ENCODE results near the gene FIG4.

DNA sequence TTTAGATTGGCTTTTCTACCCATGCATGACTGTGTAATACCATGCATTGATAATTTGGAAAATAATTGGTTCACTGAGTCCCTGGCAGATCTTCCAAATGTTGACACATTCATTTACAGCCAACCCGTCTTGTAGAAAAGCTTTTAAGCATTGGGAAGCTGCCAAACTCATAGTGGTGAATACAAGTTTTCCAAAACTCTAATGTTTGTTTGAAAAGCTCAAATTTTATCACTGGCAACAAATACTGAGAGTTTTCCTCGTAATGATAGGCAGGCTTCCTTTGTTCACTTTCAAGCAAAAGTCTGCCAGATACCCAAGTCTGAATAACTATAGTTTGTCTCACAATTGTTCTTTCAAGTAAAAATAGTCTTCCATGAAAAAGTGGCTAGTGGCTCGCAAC is 143.0 kb downstream of the FIG4 start:
- TF ChIP-seq, protein P1, sequence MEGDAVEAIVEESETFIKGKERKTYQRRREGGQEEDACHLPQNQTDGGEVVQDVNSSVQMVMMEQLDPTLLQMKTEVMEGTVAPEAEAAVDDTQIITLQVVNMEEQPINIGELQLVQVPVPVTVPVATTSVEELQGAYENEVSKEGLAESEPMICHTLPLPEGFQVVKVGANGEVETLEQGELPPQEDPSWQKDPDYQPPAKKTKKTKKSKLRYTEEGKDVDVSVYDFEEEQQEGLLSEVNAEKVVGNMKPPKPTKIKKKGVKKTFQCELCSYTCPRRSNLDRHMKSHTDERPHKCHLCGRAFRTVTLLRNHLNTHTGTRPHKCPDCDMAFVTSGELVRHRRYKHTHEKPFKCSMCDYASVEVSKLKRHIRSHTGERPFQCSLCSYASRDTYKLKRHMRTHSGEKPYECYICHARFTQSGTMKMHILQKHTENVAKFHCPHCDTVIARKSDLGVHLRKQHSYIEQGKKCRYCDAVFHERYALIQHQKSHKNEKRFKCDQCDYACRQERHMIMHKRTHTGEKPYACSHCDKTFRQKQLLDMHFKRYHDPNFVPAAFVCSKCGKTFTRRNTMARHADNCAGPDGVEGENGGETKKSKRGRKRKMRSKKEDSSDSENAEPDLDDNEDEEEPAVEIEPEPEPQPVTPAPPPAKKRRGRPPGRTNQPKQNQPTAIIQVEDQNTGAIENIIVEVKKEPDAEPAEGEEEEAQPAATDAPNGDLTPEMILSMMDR (IDR thresholded peaks at IDR 0.05): no peak
- no peak for TF ChIP-seq POLR2A (IDR thresholded peaks at IDR 0.05)

Measured in Peyer's patch (tissue), 4 donors.